GM19043 (cell line): ENCODE data around the gene SLFN12.
"Not testable (repeated sequence)": the region's sequence is repeated elsewhere in the genome, so short reads cannot be mapped to it uniquely, and the experiment has no call there.

ENCODE experiments used
- ATAC-seq: cut with Tn5 transposase; IDR thresholded peaks from one replicate; pipeline ENCODE4 v1.9.1; 2021; ENCODE audit warnings: low read depth; ENCODE audit not compliant: unreplicated experiment

The SLFN12 gene

DNA sequence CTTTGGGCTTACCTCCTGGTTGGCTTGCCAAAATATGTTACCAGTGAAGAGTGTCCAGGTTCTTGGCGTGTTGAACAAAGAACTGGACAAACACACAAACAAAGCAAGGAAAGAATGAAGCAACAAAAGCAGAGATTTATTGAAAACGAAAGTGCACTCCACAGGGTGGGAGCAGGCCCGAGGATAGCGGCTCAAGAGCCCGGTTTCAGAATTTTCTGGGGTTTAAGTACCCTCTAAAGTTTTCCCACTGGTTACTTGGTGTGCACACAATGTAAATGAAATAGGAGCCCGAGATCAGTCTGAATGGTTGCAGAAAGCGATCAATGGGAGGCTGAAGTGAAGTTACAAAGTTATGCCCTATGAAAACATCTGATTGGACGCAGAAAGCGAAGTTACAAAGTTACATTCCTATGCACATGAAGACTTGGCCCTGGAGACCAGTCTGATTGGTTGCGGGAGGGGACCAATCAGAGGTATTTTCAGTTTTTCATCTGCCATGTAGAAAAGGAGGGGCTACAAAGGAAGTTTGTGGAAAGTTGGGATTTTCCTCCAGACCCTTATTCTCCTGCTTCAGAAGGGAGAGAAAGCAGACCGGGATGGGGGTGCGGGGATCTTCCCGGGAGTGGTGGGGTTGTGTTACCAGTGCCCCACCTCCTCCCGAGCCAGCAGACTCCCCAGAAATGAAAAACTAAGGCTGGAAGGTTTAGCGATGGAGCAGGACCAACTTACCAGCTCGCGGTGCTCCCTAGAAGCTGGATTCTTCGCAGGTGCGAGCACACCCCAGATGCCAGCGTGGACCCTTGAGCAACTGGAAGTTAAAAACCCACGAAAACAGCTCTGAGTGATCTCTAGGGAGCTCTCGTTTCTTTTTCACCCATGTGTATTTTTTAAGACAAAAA lies at the start of gene SLFN12:
SLFN12 (minus strand) TSS at position 325 of the 899 bp plus-strand sequence. CDS start 9,472 bp downstream, outside the sequence.
- peak; percentile 79 for ATAC-seq

DNA sequence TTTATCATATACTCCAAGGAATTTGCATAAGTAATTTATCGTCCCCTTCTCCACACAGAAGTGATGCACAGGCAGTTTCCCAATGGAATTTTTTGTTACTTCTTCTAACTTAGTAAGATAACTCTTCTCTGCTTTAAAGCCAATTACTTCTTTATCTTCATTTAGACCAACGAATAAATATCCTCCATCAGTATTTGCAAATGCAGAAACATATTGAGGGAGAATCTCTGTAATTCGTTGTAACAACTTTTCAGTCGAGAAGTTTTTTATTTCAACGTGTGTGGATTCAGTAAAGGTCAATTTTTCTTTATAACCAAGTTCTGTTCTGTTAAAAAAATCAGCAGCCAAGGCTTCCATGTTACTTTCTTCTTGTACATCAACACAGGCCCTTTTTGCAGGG lies 47.0 kb upstream of the SLFN12 start:
- no peak for ATAC-seq

DNA sequence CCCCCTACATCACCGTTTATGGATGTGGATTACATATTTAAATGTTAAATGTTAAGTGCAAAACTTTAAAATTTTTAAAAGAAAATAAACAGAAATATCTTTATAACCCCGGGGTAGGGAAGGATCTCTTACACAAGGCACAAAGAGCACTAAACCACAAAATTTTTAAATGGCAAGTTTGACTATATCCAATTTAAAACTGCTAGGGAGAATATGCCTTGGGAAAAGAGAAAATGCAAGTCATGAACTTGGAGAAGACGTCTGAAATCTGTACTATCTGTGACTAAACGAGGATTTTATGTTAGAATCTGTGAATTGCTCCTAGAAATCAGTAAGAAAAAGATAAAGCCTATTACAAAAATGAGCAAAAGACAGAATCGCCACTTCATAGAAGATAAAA lies 44.9 kb upstream of the SLFN12 start:
- no peak for ATAC-seq

DNA sequence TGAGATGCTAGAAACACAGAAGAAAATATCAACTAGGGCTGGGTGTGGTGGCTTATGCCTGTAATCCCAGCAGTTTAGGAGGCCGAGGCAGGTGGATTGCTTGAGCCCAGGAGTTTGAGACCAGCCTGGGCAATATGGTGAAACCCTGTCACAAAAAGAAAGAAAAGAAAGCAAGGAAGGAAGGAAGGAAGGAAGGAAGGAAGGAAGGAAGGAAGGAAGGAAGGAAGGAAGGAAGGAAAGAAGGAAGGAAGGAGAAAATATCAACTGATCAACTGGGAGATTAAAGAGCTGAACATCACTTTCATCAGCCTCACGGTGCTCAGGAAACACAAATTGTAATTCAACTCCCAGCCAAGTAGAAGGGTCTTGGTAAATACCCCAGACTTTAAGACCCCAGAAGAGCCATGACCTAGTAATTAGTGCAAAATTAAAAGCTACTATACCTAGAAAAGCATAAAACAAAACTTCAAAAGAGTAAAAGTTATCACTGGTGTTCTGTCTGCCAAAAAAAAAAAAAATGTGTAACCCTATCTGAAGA lies 44.1 kb upstream of the SLFN12 start:
- ATAC-seq: no peak

DNA sequence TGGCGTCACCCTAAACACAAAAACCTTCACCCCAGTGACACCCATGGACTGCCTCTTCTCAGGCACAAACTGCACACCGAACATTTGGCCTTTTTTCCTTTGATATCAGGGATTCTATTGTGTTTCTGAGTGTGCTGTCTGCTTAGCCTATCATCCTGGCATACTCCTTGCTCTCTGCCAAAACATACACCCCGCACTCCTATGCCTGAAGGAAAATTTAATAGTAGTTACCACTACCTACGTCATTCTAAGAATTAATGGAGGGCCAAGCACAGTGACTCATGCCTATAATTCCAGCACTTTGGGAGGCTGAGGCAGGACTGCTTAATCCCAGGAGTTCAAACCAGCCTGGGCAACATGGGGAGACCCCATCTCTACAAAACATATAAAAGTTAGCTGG lies 36.2 kb upstream of the SLFN12 start:
- ATAC-seq: no peak

DNA sequence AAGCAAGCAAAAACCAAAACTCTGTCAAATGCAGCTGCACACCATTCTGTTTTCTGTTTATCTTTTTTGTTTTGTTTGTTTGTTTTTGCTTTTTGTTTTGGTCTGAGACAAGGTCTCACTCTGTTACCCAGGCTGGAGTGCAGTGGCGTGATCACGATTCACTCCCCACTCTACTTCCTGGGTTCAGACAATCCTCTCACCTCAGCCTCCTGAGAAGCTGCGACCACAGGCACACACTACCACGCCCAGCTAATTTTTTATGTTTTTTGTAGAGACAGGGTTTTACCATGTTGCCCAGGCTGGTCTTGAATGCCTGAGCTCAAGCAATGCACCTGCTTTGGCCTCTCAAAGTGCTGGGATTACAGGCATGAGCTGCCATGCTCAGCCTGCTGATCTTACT lies 35.5 kb upstream of the SLFN12 start:
- ATAC-seq: no peak

DNA sequence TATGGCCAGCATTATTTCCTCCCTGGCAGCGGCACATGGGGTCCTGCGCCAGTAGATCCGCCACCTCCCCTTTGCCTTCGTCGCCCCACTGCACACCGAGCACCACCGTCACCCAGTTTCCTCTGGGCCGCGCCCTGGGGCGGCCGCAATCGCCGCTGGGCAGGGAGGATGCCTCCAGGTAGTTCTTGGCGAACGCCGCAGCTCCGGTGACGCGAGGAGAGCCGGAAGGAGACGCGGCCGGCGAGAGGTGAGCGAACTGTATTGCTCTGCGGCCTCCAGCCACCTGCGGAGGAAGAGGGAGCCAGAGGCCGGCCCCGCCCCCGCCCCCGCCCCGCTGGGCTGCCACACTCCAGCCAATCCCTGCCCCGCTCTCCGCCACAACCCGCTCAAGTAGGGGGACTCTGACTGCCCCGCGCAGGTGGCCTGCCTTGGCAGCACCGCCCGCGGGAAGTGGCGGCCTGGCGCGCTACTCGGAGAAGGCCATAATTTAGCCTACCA lies 28.1 kb upstream of the SLFN12 start:
- peak; percentile 88 for ATAC-seq

DNA sequence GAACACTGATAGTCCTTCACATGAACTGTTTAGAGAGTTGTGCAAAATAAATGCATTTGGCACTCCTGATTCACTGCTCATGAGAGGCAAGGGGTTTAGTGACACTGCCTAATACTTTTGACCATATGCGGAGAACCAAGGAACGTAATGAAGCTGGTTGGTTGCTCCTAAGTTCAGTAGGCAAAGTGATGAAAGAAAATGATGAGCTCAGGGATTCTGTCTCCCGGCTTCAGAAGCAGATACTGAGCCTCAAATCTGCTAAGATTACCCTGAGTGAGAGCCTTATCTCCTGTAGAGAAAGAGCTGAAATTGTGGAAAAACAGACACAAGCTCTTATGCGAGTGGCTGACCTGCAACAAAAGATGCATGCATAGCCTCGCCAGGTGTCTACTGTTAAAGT lies 21.7 kb upstream of the SLFN12 start:
- ATAC-seq: not testable (repeated sequence)

DNA sequence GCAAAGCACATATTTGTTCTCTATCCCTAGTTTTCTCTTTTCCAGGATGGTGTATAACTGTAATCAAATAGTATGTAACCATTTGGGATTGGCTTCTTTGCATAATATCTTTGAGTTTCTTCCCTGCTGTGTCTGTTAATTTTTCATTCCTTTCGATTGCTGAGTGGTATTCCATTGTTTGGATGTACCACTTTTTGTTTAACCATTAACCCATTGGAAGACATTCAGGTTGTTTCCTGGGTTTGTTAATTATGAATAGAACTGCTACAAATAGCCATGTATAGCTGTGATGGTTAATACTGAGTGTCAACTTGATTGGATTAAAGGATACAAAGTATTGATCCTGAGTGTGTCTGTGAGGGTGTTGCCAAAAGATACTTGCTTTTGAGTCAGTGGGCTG lies 20.9 kb upstream of the SLFN12 start:
- no peak for ATAC-seq

DNA sequence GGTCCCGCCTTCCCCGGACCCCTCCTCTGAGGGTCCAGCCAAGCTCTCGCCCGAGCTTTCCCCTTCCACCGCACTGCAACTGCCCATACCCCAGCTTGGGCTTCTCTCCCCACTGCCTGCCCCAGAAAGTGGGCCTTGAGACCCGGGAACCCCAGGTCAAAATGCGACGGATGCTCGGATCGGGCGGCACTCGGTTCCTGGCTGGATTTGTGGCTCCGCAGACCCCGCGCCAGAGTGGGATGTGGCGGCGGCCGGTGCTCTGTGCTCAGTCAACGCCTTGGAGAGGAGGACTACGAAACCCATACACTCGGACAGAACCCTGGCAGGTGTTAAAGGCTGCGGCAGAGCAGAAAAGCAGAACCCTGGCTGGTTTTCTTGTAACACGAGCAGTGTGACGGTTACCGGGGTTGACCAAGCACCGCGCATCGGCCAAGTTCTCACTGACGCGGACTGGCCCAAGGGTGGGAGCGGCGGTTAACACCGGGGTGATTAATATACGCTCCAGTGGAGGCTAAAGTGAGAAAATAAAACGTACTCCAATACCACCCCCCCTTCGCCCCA lies 17.2 kb upstream of the SLFN12 start:
- ATAC-seq: no peak

DNA sequence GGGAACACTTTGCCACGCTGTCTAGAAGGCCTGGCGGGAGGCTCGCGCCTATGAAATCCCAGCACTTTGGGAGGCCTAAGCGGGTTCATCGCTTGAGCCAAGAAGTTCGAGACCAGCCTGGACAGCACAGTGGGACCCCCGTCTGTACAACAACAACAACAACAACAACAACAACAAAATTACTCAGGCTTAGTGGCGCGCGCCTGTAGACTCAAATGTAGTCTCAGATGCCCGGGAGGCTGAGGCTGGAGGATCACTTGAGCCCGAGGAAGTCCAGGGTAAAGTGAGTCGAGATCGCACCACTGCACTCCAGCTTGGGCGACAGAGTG lies 16.6 kb upstream of the SLFN12 start:
- ATAC-seq: no peak

DNA sequence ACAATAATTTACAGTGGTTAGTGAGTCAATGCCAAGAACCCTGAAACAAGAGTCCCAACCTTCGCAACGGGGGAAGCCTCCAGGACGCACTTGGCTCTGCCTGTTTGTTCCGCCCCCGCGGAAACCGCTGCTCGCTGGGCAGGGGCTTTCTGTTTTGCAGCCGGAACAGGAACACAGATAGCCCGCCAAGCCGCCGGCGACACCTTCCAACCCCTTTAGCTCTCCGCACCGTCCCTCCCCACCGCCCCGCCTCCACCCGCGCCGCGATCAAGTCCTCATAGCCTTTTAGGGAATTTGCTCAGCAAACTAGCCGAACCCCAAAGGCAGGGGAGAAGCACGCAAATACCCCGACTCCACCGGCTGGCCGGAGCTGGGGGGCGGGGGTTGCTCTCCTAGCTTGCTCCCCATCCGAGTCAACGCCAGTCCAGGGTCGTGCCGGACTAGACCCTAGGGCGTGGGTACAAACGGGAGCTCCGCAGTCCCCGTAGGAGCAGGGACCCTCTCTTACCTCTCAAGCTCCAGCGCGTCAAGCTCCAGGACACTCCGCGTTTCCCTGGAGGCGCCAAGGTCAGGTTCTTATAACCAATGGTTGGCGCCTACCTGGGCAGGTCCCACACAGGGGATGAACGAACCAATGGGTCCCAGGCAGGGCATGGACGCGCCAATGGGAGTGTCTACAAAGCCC lies 16.1 kb upstream of the SLFN12 start, which contains the start of gene SLFN13:
SLFN13 (minus strand) TSS at position 553 of the 685 bp plus-strand sequence. CDS start 3,086 bp downstream, outside the sequence.
- peak; percentile 67 for ATAC-seq

DNA sequence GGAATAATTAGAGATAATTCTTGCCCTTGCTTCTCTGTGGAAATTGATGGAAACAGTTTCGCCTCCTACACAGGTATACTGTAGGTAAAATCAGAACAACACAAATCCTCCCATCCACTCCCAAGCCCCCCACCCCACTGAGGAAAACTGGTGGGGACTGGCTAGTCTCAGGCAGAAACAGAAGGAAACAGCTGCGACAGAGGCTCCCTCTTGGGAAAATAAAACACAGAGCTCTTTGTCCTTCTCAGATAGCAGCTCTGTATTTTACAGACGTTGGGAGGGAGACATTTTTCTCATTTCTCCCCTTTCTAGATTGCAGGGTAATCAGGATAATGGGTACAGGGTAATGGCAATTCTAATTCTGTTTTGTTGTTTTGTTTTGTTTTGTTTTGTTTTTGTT lies 15.2 kb upstream of the SLFN12 start:
- ATAC-seq: no peak

DNA sequence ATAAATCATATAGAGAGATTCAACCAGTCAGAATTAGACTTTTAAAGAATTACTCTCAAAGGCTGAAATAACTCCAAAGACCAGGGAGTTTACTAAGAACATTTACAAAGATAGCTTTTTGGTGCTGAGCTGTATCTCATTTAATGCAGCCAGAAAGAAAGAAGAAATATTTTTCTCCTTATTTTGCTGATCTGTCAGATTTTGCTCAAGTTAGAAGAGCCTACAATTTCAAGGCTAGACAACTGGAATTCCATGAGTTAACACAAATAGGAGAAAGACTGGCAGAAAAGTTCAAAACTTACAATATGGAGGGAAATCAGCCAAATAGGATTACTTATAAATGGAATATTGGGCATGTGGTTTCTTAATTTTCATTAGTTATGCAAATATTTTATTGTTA lies 6.1 kb upstream of the SLFN12 start:
- no peak for ATAC-seq

DNA sequence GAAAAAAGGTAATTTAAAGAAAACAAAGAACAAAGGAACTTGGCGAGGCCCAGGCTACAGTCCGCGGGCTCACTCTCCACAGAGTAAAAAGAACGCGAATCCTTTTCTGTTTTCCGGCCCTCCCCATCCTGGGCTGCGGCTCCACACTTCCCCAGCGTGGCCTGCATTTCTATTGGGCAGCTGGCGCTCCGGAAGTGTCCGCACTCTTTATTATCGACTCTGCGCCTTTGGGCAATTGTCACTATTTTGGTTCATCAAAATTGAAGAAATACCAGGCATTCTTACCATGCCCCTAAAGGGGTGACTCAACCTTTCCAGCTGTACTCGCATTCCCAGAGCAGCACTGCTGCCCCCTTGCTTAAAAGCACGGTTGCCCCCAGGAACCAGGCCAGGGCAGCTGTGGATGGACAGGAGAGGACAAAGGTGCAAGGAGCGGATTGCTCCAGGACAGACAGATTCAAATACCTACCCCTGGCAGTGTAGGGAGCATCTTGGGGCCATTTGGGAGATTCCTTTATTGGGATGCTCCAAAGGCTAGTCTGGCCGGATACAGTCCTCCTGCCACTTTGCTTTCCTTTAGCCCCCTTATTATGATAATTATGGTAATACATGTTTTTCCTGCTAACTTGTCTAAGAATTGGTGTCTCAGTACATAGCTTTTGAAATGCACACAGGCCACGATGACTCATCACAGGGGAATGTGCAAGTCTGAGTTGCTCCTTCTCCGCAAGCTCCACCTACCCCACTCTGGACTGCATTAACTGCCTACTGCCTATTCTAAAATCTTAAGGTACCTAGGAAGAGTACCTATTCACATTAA lies 985 bp upstream of the SLFN12 start:
- ATAC-seq: peak; percentile 34

DNA sequence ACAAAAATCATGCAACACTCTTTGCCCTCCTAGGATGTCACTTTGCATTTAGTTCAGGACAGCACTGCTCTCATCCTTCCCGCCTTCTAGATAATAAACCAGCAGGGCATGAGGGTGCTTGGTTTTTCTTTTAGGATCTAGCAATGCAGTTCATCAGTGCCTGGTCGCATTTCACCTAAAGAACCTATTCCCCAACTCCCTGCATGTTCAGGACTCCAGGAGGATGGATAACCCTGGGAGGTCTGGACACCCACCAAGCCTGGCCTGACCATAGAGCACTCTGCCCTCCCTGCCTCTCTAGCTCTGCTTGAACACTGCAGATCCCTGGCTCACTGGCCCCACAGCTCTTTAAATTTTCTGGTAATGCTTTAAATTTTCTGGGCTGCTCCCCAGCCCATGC lies 2.6 kb downstream of the SLFN12 start:
- ATAC-seq: no peak

DNA sequence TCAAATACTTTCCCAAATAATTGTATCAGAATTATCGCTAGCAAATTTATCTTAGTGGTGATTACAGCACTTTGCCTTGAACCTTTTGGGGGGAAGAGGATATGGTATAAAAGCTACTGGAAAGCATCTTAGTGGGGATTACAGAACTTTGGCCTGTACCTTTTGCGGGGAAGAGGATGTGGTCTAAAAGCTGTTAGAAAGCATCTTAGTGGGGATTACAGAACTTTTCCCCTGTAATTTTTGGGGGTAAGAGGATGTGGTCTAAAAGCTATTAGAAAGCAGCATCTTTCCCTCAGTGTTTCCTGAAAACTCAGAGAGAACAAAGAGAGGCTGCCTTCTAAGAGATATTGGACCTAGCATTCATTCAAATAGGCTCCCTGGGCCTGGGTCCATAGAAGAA lies 4.1 kb downstream of the SLFN12 start:
- no peak for ATAC-seq

DNA sequence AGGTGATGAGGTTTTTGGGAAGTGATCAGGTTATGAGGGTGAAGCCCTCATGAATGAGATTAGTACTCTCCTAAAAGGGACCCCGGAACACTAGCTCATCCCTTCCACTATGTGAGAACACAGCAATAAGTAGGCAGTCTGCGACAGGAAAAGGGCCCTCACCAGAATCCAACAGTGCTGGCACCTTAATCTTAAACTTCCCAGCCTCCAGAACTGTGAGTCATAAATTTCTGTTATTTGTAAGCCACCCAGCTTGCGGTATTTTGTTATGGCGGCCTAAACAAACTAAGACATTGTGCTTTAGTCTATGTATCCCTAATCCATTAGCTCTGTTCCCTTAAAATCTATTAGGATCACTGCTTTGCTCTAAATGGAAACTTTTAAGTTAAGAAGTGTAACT lies 8.5 kb downstream of the SLFN12 start:
- no peak for ATAC-seq

DNA sequence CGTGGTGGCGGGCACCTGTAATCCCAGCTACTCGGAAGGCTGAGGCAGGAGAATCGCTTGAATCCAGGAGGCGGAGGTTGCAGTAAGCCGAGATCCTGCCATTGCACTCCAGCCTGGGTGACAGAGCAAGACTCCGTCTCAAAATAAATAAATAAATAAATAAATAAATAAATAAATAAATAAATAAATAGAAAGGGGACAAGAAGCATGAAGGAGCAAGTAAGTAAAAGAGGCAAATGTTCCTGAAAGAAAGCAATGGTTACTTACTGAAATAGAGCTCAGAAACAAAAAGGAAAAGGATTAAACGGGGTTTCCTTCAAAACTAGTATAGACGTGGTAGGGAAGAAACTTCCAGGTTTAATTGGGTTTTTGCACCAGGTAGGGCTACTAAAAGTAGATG lies 11.2 kb downstream of the SLFN12 start:
- ATAC-seq: not testable (repeated sequence)

DNA sequence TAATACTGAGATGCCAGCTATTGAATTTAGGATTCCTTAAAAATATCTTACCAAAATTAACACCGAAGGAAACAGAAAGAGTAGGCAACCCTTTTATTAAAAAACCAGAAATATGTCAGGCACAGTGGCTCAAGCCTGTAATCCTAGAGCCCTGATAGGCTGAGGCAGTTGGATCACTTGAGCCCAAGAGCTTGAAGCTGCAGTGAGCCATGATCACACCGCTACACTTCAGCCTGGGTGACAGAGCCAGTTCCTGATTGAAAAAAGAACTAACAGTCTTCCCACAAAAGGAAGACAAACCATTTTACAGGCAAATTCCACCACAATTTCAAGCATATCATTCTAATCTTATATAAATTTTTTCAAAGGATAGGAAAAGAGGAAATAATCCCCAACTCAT lies 15.6 kb downstream of the SLFN12 start:
- no peak for ATAC-seq
